ENCODE results near the gene RER1.

Gene RER1

DNA sequence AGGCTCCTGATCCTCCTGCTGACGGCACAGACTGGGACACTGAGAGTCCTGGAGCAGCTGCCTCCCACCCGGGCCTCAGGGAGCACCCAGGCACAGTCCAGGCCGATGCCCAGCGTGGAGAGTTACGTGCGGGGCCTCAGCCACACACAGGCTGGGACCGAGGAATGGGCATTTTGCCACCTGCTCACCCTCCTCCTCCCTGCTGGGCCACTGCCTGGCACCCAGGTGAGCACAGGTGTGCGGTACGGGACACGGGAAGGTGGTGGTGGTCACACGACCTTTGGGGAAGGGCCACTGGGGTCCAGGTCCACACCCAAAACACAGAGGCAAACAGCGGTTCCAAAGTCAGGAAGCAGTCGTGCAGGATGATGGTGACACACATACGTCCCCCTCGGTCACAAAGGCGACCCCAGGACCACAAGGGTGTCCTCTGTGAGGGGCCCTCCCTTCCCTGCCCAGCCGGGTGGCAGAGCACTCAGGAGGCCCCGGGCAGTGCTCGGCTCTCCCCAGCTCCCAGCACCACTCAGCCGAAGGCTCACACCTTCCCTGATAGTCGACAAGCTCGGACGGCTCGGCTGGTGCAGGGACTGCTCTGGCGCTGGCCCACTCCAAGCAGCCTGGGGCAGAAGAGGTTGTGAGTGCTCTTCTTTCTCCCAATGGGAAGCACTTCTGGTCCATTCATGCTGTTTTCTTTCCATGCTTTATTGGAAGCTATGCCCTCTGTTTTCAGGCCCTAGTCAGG is 14.5 kb upstream of the RER1 start:
- TF ChIP-seq, protein P1, sequence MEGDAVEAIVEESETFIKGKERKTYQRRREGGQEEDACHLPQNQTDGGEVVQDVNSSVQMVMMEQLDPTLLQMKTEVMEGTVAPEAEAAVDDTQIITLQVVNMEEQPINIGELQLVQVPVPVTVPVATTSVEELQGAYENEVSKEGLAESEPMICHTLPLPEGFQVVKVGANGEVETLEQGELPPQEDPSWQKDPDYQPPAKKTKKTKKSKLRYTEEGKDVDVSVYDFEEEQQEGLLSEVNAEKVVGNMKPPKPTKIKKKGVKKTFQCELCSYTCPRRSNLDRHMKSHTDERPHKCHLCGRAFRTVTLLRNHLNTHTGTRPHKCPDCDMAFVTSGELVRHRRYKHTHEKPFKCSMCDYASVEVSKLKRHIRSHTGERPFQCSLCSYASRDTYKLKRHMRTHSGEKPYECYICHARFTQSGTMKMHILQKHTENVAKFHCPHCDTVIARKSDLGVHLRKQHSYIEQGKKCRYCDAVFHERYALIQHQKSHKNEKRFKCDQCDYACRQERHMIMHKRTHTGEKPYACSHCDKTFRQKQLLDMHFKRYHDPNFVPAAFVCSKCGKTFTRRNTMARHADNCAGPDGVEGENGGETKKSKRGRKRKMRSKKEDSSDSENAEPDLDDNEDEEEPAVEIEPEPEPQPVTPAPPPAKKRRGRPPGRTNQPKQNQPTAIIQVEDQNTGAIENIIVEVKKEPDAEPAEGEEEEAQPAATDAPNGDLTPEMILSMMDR (conservative IDR thresholded peaks at IDR 0.05; ENCODE audit: control insufficient read depth, insufficient read depth, low read depth, low read length), result no peak
- no peak overlapping the region for H3K4me3 ChIP-seq (ENCODE audit: control insufficient read depth, low read depth, low read length)

DNA sequence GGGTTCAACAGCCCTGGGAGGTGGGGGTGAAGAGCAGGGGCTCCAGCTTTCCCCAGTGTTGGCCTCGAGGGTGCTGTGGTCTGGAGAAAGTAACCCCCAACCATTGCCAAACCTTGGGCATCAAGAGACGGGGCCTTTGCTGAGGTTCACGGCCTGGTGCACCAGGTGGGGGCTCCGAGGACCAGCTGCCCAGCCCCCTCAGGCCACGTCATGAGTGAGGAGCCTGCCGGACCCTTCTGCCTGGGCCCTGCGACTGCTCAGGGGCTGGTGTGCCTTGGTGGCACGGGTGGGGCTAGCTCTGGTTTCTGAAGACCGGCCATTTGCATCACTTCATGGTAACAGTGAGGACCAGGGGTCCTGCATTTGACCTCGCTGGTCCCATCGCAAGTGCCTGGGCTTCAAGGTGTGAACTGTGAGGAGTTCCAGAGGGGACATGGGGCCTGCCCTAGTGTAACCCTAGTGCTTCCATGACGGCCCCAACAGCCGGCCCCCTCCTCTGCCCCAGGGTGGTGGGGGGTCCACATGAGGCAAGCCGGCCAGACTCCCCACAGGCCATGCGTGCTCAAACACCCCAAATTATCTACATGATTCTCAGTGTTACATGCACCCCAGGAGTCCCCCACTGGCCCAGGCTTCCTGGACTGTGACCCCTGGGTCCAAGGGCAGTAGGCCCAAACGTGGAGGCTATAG is 13.7 kb upstream of the RER1 start:
- DNase-seq (ENCODE audit: low read depth), result no peak
- TF ChIP-seq, protein P1 (conservative IDR thresholded peaks at IDR 0.05; ENCODE audit: control insufficient read depth, insufficient read depth, low read depth, low read length), result no peak
- H3K4me3 ChIP-seq (ENCODE audit: control insufficient read depth, low read depth, low read length), result no peak overlapping the region

More for the DNA sequence above, 14.5 kb upstream of the RER1 start:
- no peak for DNase-seq (ENCODE audit: low read depth)

DNA sequence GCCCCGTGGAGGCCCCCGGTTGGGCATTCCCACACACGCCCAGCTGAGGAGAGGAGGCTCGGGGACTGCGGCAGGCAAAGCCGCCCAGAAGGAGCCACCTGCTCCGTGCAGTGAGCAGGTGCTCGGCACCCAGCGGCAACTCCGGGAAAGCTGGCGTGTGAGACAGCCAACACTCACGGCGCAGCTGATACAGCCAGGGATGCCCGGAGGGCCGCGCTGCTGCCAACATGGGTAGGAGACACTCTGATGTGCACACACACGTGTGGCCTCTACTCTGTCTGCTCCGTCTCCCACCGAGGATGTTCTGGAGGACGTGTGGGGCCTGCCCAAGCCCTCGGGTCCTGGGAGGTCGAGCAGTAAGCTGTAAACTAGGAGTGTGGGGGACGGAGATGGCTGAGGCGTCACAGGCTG is 13.2 kb upstream of the RER1 start:
- DNase-seq (ENCODE audit: low read depth), result no peak
- H3K4me3 ChIP-seq (ENCODE audit: control insufficient read depth, low read depth, low read length), result no peak overlapping the region
- TF ChIP-seq, protein P1 (conservative IDR thresholded peaks at IDR 0.05; ENCODE audit: control insufficient read depth, insufficient read depth, low read depth, low read length), result no peak

DNA sequence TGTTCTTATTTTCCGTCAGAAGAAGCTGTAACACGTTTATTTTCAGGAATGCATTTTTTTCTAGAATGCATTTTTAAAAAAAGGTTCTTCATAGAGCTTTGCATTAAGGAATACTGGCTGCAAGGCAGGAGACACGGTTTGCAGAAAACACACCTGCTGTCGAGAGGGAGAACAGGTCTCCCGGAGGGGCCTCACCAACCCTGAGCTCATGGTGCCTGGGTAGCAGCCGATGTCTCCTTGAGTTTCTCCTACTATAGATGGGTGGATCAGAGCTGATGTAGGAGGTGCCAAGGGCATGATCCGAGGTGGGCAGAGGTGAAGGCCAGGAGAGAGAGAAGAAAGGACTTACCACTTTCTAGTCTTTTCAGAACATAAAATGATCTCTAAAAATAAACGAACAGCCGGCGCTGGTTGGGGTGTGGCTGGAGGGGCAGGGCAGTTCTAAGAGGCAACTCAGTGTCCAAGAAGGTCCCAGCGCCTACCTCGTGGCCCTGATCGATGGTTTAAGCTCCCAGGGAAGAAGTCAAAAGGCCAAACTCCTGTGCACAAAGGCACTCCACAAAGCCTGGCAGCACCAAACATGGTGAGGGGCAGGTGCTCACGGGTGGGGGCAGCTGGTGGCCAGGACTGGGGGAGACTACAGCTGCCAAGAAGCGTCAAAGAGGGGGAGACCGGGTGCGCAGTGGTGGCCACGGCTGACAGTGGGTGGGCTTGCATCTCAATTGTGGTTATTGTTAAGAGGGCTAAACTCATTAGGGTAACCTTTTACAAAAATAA is 12.5 kb upstream of the RER1 start:
- no peak for DNase-seq (ENCODE audit: low read depth)
- TF ChIP-seq, protein P1 (conservative IDR thresholded peaks at IDR 0.05; ENCODE audit: control insufficient read depth, insufficient read depth, low read depth, low read length), result no peak

DNA sequence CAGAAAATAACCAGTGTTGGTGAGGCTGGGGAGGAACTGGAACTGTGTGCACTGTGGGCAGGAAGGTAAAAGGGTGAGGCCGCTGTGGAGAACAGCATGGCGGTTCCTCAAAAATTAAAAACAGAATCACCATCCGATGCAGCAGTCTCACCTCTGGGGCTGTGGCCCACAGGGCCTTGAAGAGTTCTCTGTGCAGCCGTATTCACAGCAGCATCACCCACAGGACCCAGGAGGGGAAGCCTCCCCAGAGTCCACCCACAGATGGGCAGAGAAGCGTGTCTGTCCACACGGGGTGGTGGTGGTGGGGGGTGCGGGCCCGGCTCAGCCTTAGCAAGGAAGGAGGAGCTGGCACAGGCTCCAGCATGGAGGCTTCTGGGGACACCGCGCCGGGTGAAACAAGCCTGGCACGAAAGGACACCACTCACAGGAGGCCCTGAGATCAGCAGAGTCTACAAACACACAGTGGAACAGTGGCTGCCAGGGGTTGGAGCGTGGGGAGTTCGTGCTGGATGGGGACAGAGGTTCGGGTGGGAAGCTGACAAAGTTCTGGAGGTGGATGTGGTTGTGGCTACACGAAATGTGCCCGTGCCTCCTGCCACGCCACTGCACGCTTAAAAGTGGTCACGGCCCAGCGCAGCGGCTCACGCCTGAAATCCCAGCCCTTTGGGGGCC is 11.8 kb upstream of the RER1 start:
- TF ChIP-seq, protein P1 (conservative IDR thresholded peaks at IDR 0.05; ENCODE audit: control insufficient read depth, insufficient read depth, low read depth, low read length), result no peak
- no peak overlapping the region for H3K4me3 ChIP-seq (ENCODE audit: control insufficient read depth, low read depth, low read length)
- DNase-seq (ENCODE audit: low read depth), result no peak

More for the DNA sequence above, 12.5 kb upstream of the RER1 start:
- no peak overlapping the region for H3K4me3 ChIP-seq (ENCODE audit: control insufficient read depth, low read depth, low read length)

All from fibroblast of mammary gland (primary cell).